HG02610 (cell line): ENCODE measurements around the gene CALML5.

ENCODE experiments used
- ATAC-seq: cut with Tn5 transposase; IDR thresholded peaks from one replicate; pipeline ENCODE4 v1.9.1; 2021; ENCODE audit warnings: mild to moderate bottlenecking, moderate library complexity; ENCODE audit not compliant: unreplicated experiment

The CALML5 gene

DNA sequence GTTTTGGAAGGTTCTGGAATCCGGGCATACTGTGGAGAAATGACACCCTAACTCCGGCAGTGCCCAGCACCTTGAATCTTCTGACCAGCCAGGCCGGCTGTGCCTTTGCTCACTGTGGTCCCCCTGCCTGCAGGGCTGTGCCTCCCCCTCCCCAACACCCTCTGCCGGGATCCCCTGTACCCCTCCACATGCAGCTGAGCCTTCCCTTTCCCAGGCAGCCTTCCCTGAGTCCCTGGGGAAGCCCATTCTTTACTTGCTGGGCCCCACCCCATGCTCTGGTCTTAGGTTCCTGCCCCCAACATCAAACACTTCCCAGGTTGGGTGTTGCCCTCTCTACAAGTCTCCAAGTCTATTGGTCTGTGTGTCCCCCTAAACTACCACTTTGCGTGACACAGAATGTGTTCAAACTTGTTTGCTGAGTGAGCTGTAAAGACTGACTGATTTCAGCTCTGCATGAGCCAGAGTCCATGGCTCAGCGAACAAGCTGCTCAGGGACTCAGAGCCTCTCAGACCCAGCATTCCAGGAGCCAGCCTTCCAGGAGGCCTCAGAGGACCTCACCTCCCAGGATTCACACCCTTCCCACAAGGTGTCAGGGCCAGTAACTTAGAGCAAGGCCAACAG, 31.6 kb downstream of the CALML5 start:
- no peak for ATAC-seq

DNA sequence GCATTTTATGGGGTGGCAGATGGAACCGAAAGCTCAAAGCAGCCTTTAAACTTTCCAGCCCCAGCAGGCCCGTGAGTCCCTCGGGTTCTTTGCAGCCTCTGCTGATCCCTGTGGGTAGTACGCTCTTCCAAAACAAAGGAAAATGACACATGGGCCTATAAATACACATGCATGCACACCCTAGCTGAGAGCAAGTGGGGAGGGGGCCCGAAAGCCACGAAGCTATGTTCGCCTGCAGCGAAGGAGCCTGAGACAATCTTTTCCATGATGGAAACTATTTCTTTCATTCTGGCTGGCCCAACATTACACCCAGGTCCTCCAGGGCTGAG, 32.2 kb downstream of the CALML5 start:
- ATAC-seq = no peak

DNA sequence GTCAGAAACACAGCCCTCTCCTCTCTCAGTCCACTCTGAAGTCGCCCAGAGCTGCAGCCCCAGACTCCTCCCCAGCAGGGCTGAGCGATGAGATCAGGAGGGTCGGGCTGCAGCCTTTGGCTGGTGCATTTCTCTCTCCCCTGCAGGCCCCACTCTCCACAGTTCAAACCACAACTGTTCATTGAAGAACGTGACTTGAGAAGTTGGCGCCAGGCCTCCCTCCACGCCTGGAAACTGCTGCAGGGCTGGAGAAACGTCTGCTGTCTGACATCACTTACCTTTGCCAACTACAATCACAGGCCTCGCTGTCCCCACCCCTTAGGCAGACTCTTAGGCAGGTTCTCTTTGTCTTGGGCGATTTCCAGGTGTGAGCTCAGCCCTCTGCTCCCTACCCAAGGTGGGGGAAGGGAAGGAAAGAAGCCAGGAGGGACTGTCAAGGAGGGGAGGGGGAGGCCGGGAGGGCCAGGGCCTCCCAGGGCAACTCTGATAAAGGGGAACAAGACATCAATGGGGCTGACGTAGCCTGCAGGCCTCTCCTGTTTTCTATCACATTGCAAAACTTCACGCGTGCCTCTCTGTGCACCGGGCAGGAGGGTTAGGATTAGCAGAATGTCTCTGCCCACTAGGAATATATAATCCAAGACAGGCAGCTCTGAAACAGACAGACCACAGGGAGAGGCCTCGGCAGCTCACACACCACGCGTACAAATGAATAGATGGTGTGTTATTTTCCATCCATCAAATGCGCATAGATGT, 32.7 kb downstream of the CALML5 start:
- no peak for ATAC-seq

DNA sequence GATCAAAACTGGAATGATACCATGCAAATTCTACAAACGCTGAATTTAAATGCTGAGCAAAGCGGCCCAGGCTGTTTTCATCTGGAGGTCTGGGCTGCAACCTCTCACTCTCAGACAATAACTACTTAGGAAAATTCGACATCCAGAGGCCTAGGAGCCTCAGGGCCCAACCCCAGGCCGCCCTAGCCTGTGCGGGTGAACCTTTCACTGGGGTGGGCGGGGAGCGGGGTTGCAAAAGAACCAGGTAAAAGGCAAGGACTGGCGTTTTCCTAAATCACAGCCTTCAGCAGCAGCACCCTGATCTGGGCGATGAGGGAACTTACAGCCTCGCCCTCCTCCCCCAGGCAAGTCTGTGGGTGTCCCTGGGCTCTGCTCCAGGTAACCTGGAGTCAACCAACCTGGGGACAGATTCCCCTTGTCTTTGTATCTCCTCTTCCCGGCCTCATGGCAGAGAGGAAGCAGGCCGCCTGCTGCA, 33.4 kb downstream of the CALML5 start:
- no peak for ATAC-seq

DNA sequence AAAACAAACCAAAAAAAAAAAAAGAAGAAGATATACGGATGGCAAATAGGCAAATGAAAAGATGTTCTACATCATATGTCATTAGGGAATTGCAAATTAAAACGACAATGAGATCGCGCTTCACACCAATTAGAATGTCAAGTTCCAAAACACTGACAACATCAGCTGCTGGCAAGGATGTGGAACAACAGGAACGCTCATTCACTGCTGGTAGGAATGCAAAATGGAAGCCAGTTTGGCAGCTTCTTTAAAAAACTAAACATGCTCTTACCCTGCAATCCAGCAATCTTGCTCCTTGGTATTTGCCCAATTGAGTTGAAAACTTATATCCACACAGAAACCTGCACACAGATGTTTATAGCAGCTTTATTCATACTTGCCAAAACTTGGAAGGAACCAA, 34.8 kb downstream of the CALML5 start:
- ATAC-seq = no peak

DNA sequence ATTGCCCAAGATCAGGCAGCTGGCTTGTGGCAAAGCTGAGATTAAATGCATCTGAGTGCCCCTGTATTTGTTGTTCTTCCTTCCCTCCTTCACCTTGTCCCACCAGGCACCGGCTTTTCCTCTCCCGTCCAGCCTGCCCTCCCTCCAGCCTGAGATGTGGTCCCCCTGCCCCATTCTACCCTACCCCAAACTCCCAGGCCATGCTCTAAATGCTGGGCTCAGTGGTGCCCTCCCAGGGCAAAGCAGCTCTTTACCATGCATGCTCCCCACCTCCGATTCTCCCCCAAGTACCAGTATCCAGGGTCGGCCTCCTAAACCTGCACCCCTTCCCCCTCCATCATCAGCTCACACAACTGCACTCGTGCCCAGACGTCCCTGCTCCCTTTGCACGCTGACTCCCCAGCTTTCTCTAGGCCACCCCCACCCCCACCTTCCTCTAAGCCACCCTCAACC, 36.5 kb downstream of the CALML5 start:
- no peak for ATAC-seq

DNA sequence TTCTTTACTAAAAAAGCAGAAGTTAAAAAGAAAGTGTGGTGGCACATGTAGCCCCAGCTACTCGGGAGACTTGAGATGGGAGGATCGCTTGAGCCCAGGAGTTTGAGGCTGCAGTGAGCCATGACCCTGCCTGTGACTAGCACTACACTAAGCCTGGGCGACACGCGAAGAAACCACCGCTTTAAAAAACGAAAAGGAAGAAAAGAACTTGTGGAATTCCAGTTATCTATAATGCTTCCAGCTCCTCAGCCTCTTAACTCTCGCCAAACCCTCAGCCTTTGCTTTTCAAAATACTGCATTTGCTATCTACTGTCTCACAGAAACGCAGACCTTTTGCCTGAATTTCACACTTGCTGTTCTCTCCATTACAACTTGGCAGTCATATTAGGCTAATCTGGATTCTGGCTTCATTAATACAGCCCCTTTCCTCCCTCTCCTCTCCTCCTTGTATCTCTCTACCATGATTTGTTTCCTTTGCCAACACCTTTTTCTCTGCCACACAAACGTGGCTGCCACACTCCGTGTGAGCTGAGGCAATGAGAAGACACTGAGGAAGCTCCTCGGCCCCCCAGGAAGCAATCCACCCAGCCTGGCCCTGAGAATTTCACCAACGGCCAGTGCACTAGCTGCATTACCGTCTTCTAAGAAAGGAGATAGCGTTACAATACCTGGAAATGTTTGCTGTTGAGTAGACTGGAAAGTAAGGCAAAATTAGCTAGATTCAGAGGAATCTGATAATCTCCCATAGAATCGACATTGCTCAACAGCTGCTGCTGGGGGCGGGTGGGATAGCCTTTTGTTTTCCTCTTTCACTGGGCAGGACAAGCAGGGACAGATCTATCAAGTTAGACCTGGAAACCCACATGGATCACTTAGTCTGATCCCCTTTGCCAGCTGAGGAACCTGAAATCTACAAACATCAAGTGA, 37.2 kb downstream of the CALML5 start:
- ATAC-seq = no peak

DNA sequence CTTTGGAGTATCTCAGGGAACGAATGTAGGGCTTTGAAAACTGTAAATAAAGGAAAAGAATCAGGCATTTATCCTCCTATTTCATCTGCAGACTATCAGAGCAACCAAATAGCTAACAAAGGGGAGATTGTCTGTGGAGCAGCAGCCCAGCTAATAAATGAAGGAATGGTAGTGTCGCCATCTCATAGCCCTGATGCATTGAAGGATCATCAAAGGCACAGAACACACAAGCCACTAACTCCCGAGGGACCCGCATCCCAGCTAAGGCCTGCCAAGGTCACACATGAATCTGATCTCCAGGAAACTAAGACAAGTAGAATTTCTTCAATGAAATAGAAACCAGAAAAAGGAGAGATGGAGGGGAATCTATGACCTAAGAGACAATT, 38.2 kb downstream of the CALML5 start:
- no peak for ATAC-seq

DNA sequence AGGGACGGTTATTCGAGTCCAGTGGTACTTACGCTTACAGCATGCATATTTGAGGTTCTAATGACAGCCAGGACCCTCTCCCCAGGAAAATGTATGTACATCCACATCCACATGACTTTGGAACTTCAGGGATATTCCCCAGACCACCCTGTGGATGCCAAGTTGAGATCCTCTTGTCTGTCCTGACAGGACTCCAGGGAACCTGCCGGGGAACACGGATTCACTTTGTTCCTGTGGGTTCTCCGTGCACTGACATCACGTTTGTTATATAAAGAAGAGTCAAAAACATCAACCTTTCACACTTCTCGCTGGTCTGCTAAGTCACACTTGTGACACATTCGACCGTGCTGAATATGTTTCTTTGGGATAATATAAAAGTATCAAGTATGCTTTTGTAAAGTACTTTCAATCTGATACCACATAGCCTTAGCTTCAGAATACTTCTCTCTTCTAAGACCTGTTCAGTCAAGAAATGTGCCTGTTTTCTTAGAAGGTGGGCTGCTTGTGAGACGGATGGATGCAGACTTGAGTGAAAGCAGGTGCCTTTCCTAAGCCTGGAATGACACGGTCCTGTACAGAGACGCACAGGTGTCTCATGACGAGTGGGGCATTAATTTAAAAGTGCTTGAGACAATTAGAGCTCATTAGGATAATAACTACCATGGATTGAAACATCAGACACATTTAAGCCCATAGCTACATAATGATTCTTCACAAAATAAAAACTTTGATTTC, 38.7 kb downstream of the CALML5 start:
- ATAC-seq = no peak

DNA sequence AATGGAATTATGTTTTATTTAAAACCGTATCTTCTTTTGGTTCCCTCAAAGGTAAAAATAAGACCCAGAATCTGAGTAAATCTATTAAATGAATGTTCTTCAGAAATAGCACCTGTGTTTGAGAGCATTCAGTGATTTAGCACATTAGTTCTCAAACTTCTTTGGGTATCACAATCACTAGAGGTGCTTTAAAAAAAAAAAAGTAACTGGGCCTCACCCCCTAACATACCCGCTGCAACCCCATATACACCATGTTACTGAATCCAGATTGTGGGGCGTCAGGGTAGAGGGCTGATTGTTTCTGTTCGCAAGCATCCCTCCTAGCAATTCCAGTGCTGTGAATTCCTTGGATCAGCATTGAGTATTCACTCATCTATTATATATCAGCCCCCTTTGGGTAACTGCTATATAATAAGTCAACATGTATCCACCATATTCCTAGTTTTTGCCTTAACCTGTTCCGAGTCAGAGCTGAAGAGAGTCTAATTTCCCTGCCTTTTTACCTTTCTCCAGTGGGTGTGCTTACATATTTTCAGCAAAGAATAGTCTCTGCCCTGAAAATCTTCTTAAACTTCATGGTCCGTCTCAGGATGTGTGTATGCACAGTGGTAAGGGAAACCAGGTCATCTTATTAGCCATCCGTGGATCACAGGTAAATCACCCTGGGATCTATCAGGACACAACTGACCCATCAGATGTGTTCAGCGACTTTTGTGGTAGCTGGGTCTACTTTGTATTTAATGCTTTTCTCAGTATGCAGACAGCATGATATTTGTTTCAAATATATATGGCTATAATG, 40.2 kb downstream of the CALML5 start:
- ATAC-seq = no peak

DNA sequence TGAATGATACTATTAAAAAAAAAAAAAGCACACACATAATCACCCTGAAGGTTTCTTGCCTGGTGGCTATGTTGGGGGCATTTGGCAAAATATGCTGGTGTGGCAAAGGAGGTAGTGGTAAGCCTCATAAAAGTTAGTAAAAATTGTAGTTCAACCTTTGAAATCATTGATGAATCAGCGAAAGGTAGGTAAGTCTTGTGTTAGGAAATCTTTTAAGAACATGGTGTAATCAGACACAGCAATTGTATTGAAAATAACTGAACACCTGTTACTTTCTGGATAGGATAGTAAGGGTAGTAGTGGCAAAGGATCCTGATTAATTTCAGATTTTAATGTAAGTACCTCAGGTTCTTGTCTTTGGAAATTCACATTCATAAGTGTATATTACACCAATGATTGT, 40.9 kb downstream of the CALML5 start:
- ATAC-seq = no peak

DNA sequence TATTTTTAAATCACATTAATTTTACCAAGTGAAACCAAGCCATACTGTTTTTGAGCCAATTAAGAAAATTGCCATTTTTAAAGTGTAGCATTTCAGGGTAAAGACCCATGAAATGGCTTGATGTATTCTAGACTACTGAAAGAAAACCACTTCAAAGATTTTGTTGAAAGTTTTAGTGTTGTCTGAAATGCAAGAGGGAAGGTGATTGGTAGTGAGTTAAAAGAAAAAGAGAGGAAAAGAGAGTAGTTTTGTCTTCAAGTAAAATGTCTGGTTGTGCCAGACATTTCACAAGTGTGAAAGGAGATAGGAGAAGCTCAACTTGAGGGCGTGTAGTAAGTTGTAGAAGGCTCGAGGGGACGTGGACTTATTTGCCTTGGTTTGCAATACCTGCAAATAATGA, 41.6 kb downstream of the CALML5 start:
- ATAC-seq = no peak

DNA sequence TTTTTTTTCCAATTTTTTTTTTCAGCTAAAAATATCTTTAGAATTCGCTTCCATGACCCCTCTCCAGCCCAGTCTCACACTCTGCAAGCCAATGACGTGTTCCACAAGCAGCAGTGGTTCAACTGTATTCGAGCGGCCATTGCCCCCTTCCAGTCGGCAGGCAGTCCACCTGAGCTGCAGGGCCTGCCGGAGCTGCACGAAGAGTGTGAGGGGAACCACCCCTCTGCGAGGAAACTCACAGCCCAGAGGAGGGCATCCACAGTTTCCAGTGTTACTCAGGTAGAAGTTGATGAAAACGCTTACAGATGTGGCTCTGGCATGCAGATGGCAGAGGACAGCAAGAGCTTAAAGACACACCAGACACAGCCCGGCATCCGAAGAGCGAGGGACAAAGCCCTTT, 42.8 kb downstream of the CALML5 start:
- ATAC-seq = no peak

DNA sequence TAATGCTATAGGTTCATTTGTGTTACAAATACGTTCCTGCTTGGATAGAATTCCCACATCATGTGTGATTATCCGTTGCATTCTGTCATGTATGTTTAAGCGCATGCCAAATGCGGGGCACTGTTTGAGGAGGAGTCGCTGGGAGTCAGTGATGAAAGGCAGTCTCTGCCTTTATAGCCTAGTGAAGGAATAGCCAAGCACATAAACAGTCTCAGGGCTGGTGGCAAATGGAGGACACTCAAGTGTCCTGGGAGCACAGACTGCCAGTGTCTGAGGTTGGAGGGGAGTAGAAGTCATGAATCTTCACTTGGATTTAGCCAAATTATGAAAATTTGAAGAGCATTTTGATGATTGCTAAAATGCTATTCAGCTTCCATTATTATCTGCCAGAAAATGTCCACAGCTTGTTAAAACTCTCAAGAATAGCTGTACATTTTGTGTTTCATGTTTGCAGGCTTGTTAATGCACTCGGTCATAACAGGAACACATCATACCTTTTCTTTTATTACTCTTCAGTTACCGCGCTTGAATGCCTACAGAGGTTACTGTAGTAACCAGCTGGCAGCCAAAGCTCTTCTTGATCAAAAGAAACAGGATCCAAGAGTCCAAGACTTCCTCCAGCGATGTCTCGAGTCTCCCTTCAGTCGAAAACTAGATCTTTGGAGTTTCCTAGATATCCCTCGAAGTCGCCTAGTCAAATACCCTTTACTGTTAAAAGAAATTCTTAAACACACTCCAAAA, 45.5 kb downstream of the CALML5 start:
- no peak for ATAC-seq

DNA sequence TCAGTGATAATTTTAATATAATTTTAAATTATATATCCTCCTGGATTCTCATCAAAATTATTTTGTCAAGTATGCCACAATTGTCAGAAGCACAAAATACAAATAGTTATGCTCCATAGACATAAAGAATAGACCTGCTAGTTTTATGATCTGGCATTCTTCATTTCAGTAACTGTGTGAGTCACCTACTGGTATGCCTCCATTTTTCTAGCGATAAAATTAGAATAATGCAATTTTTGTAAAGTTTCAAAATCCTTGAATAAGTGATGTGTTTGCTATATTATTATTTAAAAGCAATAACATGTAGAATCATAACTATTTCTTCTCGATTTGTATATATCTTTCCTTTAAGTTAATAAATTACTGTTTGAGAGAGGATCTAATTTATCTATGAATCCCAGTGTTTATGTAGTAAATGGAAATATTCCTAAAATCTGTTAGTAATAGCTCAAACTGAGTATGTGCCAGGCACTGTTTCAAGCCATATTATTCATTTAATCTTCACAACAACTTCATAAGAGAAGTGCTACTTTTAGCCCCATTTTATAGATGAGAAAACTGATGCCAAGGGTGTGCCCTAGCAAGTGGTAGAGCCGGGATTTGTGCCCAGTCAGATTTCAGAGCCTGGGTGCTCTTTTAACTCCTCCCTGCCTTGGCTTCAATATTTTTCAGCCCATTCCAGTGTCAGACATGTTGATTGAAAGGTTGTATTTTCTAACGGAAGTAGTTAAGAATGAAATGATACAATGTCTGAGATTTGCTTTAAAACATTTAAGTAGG, 48.6 kb downstream of the CALML5 start:
- no peak for ATAC-seq

DNA sequence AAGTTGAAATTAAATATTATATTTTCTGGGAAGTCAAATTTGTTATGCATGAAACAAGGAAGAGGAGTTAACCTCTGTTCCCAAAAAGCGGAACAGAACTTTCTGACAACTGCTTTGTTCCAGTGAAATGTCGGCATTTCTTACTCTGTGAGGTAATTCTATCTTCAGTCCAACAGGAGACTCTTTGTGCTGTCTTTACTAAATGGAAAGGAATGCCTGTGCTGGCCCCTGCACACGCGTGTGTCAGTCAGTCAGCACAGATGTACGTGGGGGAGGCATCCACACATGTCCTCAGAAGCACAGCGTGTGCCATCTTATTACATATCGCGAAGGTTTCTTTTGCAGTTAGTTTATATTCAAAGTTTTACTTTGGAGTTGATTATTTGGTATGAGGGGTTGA, 49.5 kb downstream of the CALML5 start:
- ATAC-seq = no peak

DNA sequence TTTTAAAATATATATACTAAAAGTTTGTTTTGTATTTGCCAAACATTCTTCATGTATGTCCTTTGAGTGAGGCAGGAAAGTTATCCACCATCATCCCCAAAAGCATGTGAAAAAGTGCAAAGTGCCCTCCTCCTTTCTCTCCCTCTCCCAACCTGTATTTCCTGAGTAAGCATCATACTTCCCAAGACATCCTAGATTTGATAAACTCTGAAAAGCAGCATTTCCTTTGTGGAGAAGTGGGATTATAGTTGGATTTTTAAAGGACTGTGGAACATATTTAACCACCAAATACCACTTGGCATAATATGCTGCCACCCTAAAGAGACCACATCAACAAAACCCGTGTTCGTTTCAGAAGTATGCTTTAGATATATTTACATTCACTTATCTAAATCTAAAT, 50.1 kb downstream of the CALML5 start:
- no peak for ATAC-seq
